Measurements from ENCODE around the gene ZSCAN1. TPM values are rescaled to one million over a fixed set of nuclear protein-coding genes. Genes with fewer than 3 reads are reported as not detected.
A peak's percentile ranks its signal among the peaks of the same experiment; 100 is the strongest.

Gene ZSCAN1
- total and polyA plus RNA-seq, 2 donors from 2014 or later, result 0.98 to 2.8 TPM

DNA sequence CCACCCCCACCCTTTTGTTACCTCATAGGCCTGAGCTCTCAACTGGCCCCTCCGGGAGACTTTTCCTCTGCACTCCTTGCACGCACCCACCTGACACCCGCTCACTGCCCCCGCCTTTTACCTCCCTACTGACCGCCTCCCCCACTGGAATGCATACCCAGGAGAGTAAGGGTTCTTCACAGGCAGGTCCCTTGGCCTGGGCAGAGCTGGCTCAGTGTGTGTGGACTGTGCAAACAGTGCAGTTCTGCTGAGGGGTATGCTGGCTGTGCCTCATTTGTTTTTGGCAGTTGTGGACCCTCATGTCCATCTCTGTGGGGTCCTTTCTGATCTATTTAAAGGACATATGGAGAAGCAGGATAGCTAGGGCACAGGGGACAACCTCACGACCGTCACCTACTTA lies 59.2 kb downstream of the ZSCAN1 start:
- no peak for DNase-seq
- FAIRE-seq, result no peak

DNA sequence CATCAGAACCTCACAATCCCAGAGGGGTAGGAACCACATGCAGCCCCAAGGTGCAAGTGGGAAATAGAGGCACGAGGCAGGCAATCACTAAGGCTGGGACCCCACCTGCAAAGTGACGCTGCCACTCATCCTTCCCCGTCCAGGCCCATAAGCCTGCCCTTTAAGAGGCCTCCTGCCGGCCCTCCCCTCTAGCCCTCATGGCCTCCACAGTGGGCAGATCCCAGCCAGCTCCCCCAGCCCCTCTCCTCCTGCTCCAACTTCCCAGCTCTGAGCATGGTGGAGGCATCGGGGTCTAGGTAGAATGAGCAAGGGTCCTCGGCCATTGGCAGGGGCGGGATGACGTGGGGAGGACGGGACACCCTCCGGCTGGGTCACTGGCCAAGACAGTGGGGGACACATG lies 61.5 kb downstream of the ZSCAN1 start:
- FAIRE-seq, result no peak
- H3K27ac ChIP-seq (ENCODE audit: low read depth in 2 of 2, low read length in 2 of 2), result no peak overlapping the region
- no peak for DNase-seq
- peaks cover 0 to 1% (median 0%) of the 10 kb centered on the region in 3 donors for H3K9me3 ChIP-seq (ENCODE audit: control insufficient read depth in 2 of 3, insufficient read depth in 1 of 3, low read length in 3 of 3)
- no peaks in the 10 kb centered on the region for H3K27me3 ChIP-seq (ENCODE audit: control insufficient read depth, insufficient read depth, low read length)
- intact Hi-C loops (cut with DNase I), result no loop called here
- TF ChIP-seq, protein P1, sequence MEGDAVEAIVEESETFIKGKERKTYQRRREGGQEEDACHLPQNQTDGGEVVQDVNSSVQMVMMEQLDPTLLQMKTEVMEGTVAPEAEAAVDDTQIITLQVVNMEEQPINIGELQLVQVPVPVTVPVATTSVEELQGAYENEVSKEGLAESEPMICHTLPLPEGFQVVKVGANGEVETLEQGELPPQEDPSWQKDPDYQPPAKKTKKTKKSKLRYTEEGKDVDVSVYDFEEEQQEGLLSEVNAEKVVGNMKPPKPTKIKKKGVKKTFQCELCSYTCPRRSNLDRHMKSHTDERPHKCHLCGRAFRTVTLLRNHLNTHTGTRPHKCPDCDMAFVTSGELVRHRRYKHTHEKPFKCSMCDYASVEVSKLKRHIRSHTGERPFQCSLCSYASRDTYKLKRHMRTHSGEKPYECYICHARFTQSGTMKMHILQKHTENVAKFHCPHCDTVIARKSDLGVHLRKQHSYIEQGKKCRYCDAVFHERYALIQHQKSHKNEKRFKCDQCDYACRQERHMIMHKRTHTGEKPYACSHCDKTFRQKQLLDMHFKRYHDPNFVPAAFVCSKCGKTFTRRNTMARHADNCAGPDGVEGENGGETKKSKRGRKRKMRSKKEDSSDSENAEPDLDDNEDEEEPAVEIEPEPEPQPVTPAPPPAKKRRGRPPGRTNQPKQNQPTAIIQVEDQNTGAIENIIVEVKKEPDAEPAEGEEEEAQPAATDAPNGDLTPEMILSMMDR (IDR thresholded peaks at IDR 0.05; ENCODE audit: borderline replicate concordance, extremely low read depth, insufficient read depth), result no peak
- no peak overlapping the region for H3K9ac ChIP-seq (ENCODE audit: low read length in 3 of 3)
- no peak overlapping the region for H3K4me3 ChIP-seq (ENCODE audit: low read length in 3 of 3)
- no peaks in the 10 kb centered on the region for H3K36me3 ChIP-seq (ENCODE audit: control insufficient read depth in 2 of 3, insufficient read depth in 3 of 3, low read length in 3 of 3)
- peaks cover 0 to 6% (median 0%) of the 10 kb centered on the region in 3 donors for H3K4me1 ChIP-seq (ENCODE audit: control insufficient read depth in 2 of 3, insufficient read depth in 2 of 3, low read depth in 1 of 3, low read length in 3 of 3)

More for the DNA sequence above, 59.2 kb downstream of the ZSCAN1 start:
- Histone ChIP-seq H3K4me3 (ENCODE audit: low read length in 3 of 3) (no peak overlapping the region), H3K36me3 (ENCODE audit: control insufficient read depth in 2 of 3, insufficient read depth in 3 of 3, low read length in 3 of 3) (peaks cover 0 to under 1% (median 0%) of the 10 kb centered on the region in 3 donors), H3K27me3 (ENCODE audit: control insufficient read depth, insufficient read depth, low read length) (no peaks in the 10 kb centered on the region), H3K4me1 (ENCODE audit: control insufficient read depth in 2 of 3, insufficient read depth in 2 of 3, low read depth in 1 of 3, low read length in 3 of 3) (peaks cover 0 to 6% (median 0%) of the 10 kb centered on the region in 3 donors), H3K27ac (ENCODE audit: low read depth in 2 of 2, low read length in 2 of 2) (no peak overlapping the region), H3K9me3 (ENCODE audit: control insufficient read depth in 2 of 3, insufficient read depth in 1 of 3, low read length in 3 of 3) (peaks cover 0 to 1% (median 0%) of the 10 kb centered on the region in 3 donors), H3K9ac (ENCODE audit: low read length in 3 of 3) (no peak overlapping the region)
- intact Hi-C loops (cut with DNase I), result no loop called here
- TF ChIP-seq, protein P1 (IDR thresholded peaks at IDR 0.05; ENCODE audit: borderline replicate concordance, extremely low read depth, insufficient read depth), result no peak

DNA sequence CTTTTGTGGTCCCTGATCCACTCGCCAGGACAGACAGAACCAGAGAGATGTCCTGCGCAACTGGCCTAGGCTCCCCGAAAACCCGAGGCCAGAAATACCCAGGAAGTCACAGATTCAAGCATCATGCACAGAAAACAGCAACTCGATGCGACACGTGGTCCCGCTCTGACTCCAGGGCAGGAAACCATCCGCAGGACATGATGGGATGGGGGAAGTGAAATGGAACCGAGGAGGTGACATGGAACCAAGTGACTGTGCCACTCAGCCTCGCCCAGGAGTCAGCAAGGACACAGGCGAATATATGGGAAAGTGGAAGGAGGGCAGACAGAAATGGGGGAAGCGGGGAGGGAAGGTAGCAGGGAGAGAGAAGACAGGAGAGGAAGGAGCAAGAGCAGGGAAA lies 63.1 kb downstream of the ZSCAN1 start:
- DNase-seq (peak in 2 of 5 donors; percentile 3 to 7), FAIRE-seq (no peak)
- no peaks in the 10 kb centered on the region for H3K36me3 ChIP-seq (ENCODE audit: control insufficient read depth in 2 of 3, insufficient read depth in 3 of 3, low read length in 3 of 3)
- peaks cover 0 to 6% (median 0%) of the 10 kb centered on the region in 3 donors for H3K4me1 ChIP-seq (ENCODE audit: control insufficient read depth in 2 of 3, insufficient read depth in 2 of 3, low read depth in 1 of 3, low read length in 3 of 3)
- TF ChIP-seq, protein P1 (IDR thresholded peaks at IDR 0.05; ENCODE audit: borderline replicate concordance, extremely low read depth, insufficient read depth), result no peak
- no peaks in the 10 kb centered on the region for H3K27me3 ChIP-seq (ENCODE audit: control insufficient read depth, insufficient read depth, low read length)
- peak overlapping the region; percentile 44 to 94 (median 50) for H3K4me3 ChIP-seq (ENCODE audit: low read length in 3 of 3)
- peak overlapping the region in 1 of 3 donors; percentile 38 for H3K9ac ChIP-seq (ENCODE audit: low read length in 3 of 3)
- intact Hi-C loops (cut with DNase I), result no loop called here
- peaks cover 0 to 1% (median 0%) of the 10 kb centered on the region in 3 donors for H3K9me3 ChIP-seq (ENCODE audit: control insufficient read depth in 2 of 3, insufficient read depth in 1 of 3, low read length in 3 of 3)
- peak overlapping the region in 1 of 2 donors; percentile 97 for H3K27ac ChIP-seq (ENCODE audit: low read depth in 2 of 2, low read length in 2 of 2)

DNA sequence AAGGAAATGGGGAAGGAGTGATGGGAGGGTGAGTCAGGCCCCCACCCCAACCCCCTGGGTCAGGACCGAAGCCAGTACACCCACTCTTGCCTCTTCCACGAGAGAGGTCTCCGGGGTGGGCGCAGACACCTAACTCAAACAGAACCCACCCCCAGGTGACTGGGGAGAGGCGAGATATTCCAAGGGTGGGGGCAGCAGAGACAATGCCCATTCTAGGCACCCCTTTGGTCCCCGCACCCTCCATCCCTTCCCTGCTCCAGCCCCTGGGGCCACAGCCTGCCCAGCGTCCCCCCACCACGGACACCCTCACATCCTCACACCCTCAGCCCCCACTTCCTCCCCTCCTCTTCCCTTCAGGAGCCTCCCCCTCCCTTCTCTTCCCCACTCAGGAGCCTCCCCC lies 63.5 kb downstream of the ZSCAN1 start:
- Histone ChIP-seq H3K36me3 (ENCODE audit: control insufficient read depth in 2 of 3, insufficient read depth in 3 of 3, low read length in 3 of 3) (no peaks in the 10 kb centered on the region), H3K9me3 (ENCODE audit: control insufficient read depth in 2 of 3, insufficient read depth in 1 of 3, low read length in 3 of 3) (peaks cover 0 to 1% (median under 1%) of the 10 kb centered on the region in 3 donors), H3K4me1 (ENCODE audit: control insufficient read depth in 2 of 3, insufficient read depth in 2 of 3, low read depth in 1 of 3, low read length in 3 of 3) (peaks cover 0 to 6% (median 0%) of the 10 kb centered on the region in 3 donors), H3K27ac (ENCODE audit: low read depth in 2 of 2, low read length in 2 of 2) (peak overlapping the region in 1 of 2 donors; percentile 97), H3K27me3 (ENCODE audit: control insufficient read depth, insufficient read depth, low read length) (no peaks in the 10 kb centered on the region), H3K9ac (ENCODE audit: low read length in 3 of 3) (peak overlapping the region in 1 of 3 donors; percentile 38), H3K4me3 (ENCODE audit: low read length in 3 of 3) (peak overlapping the region; percentile 44 to 94 (median 50))
- TF ChIP-seq, protein P1 (IDR thresholded peaks at IDR 0.05; ENCODE audit: borderline replicate concordance, extremely low read depth, insufficient read depth), result no peak
- DNase-seq (peak in 1 of 5 donors; percentile 76), FAIRE-seq (no peak)
- intact Hi-C loops (cut with DNase I), result no loop called here

Measured in kidney (tissue), 14 donors.